SK-N-SH treated with all-trans-retinoic acid at 6 μM for 48 hours (cell line): ENCODE measurements around the gene RGS7.

ENCODE experiments used
- ARNTL ChIP-seq: fragments of 450-650 bp; formaldehyde crosslinking; IDR thresholded peaks from 2 replicates; pipeline ENCODE4 v1.5.0; 2020; ENCODE audit warnings: low read depth, mild to moderate bottlenecking, moderate library complexity, borderline replicate concordance
- CREB5 ChIP-seq: fragments of 250-450 bp; sonication (Bioruptor Pico); IDR thresholded peaks from 2 replicates; pipeline ENCODE4 v1.5.1; 2020; ENCODE audit warnings: low read depth, mild to moderate bottlenecking, moderate library complexity
- PATZ1 ChIP-seq: fragments of 250-450 bp; sonication (Bioruptor Pico); IDR thresholded peaks from 2 replicates; pipeline ENCODE4 v1.8.0; 2020; ENCODE audit warnings: mild to moderate bottlenecking, moderate library complexity, borderline replicate concordance
- PPARA ChIP-seq: fragments of 250-450 bp; sonication (Bioruptor Pico); IDR thresholded peaks from 2 replicates; pipeline ENCODE4 v1.5.0; 2020; ENCODE audit warnings: mild to moderate bottlenecking, borderline replicate concordance
- RARB ChIP-seq: fragments of 250-450 bp; sonication (Bioruptor Pico); IDR thresholded peaks from 2 replicates; pipeline ENCODE4 v1.8.0; 2021; ENCODE audit warnings: mild to moderate bottlenecking, moderate library complexity
- SNAI2 ChIP-seq: fragments of 250-450 bp; sonication (Bioruptor Pico); IDR thresholded peaks from 2 replicates; pipeline ENCODE4 v1.5.0; 2020; ENCODE audit warnings: mild to moderate bottlenecking, moderate library complexity
- TSHZ2 ChIP-seq: fragments of 250-450 bp; sonication (Bioruptor Pico); IDR thresholded peaks from 2 replicates; pipeline ENCODE4 v1.5.0; 2020; ENCODE audit warnings: mild to moderate bottlenecking, moderate library complexity

- no peak for TF ChIP-seq RARB
- TF ChIP-seq CREB5: no peak
- TF ChIP-seq ARNTL: no peak
- TF ChIP-seq SNAI2: no peak
- TF ChIP-seq PATZ1: no peak
- no peak for TF ChIP-seq TSHZ2 (CRISPR knock-in tag)
- no peak for TF ChIP-seq PPARA
Observed at GRCh38 chr1:241357366-241358340, 648 bp upstream of the RGS7 start.
